NCI-H187 (cell line): ENCODE measurements around the gene SLC16A12.
"Not testable (repeated sequence)": the region's sequence is repeated elsewhere in the genome, so short reads cannot be mapped to it uniquely, and the experiment has no call there.

ENCODE experiments used
- DNase-seq, 2 experiments: peaks; one replicate each; lab custom pipeline; 2025; lab: John Stamatoyannopoulos, UW

Gene SLC16A12

GRCh38 chr10:89414879-89415821 is 120.2 kb downstream of the SLC16A12 start:
- peak in 1 of 2 experiments; percentile 38 for DNase-seq

DNA sequence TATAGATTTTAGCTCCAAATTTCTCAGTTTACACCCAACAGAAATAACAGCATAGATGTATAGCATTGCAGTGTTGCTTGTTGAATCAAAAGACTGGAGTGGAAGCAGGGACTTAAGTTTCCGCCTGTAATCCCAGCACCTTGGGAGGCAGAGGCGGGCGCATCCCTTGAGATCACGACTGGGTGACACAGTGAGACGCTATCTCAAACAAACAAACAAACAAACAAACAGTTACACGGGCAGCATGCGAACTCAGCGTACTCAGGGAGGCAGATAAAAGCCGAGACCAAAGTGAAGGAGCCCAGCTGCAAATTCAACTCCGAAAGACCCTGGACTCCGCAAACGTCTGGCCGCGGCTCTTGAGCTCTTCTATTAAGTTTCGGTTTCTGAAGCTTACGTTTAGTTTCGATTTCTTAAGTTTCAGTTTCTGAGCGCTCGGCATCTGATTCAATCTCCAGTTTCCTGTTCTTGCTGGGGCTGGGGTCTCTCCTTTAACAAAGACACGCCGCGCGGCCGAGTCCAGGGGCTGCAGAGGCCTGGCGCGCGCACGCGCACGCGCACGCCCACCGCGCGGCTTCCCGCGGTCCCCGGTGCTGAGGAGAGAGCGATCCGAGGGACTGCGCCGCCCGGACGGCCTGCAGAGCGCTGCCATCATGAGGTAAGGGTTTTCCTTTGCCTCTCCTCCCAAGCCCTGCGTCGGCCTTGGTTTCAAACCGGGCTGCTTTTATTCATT is 121.1 kb downstream of the SLC16A12 start, which contains the start of gene IFIT5:
TSS of gene IFIT5 (plus strand) at position 423 of the 733 bp plus-strand sequence. CDS start at position 654, 231 bp downstream.
- peak in 1 of 2 experiments; percentile 38 for DNase-seq

DNA sequence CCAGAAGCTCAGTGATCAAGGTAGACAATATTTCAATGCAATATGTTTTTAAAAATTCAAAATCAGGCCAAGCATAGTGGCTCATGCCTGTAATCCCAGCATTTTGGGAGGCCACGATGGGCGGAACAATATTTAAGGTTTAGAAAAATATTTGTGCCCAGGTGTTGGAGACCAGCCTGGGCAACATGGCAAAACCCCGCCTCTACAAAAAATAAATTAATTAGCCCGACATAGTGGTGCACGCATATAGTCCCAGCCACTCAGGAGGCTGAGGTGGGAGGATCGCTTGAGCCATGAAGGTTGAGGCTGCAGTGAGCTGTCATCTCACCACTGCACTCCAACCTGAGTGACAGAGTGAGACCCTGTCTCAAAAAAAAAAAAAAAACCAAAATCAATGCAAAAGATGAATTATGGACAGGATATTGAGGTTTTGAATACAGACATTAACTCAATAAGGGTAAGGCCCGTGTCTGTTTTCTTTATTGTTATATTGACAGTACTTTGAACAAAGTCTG is 121.9 kb downstream of the SLC16A12 start:
- DNase-seq, result no peak

GRCh38 chr10:89412276-89412675 is 123.1 kb downstream of the SLC16A12 start:
- DNase-seq, result not testable (repeated sequence)

GRCh38 chr10:89411135-89411534 is 124.3 kb downstream of the SLC16A12 start:
- DNase-seq, result not testable (repeated sequence)

- not testable (repeated sequence) for DNase-seq
Measured at GRCh38 chr10:89410551-89410950, 124.8 kb downstream of the SLC16A12 start.

DNA sequence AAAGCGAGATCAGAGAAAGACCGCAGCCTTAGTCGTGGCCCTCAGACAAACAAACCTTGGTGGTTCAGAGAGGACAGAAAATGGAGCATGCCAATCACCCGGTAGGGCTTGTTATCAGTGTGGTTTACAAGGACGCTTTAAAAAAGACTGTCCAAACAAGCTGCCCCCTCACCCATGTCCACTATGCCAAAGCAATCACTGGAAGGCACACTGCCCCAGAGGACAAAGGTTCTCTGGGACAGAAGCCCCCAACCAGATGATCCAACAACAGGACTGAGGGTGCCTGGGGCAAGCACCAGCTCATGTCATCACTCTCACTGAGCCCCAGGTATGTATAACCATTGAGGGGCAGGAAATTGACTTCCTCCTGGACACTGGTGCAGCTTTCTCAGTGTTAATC is 126.1 kb downstream of the SLC16A12 start:
- not testable (repeated sequence) for DNase-seq

- not testable (repeated sequence) for DNase-seq
Measured at GRCh38 chr10:89407792-89408191, 127.6 kb downstream of the SLC16A12 start.

DNA sequence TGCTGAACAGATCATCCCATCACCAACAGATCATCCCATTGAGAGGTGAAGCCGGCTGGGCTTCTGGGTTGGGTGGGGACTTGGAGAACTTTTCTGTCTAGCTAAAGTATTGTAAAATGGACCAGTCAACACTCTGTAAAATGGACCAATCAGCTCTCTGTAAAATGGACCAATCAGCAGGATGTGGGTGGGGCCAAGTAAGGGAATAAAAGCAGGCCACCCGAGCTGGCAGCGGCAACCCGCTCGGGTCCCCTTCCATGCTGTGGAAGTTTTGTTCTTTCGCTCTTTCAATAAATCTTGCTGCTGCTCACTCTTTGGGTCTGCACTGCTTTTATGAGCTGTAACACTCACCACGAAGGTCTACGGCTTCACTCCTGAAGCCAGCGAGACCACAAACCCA is 129.2 kb downstream of the SLC16A12 start:
- not testable (repeated sequence) for DNase-seq

- DNase-seq, result no peak
Measured at GRCh38 chr10:89404104-89405047, 131.0 kb downstream of the SLC16A12 start.

DNA sequence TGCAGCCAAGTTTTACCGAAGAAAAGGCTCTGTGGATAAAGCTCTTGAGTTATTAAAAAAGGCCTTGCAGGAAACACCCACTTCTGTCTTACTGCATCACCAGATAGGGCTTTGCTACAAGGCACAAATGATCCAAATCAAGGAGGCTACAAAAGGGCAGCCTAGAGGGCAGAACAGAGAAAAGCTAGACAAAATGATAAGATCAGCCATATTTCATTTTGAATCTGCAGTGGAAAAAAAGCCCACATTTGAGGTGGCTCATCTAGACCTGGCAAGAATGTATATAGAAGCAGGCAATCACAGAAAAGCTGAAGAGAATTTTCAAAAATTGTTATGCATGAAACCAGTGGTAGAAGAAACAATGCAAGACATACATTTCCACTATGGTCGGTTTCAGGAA is 132.4 kb downstream of the SLC16A12 start:
- DNase-seq, result no peak

DNA sequence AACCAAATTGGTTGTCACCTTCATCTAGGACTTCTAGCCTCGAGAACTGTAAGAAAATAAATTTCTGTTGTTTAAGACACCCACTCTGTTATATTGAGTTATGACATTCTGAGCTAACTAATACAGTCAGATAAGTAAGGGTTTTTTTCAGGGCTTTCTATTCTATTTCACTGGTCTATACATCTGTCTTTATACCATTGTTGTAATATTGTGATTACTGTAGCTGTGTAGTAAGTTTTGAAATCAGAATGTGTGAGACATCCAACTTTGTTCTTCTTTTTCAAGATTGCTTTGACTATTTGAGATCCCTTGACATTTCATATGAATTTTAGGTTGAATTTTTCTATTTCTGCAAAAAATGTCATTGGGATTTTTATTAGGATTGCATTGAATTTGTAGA is 135.4 kb downstream of the SLC16A12 start:
- no peak for DNase-seq

- no peak for DNase-seq
Measured at GRCh38 chr10:89398003-89398749, 137.2 kb downstream of the SLC16A12 start.

DNA sequence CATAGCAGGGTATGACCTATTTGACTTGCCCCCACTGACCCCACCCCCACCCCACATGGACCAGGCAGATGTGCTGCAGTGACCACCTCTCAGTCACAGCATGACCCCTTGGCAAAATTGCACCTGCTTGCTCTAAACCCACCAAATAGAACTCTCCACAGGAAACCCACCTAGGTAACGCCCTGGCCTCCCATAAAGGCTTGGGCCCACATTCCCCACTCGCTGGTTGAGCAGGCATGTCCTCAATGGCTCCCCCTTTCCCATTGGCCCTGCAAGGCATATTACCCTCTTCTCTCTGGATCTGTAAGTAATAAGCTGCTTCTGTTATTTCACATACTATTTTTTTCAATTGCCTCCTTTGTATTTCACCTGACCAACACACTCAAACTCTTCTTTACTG is 140.3 kb downstream of the SLC16A12 start:
- no peak for DNase-seq

GRCh38 chr10:89393898-89394297 is 141.5 kb downstream of the SLC16A12 start:
- DNase-seq, result no peak

DNA sequence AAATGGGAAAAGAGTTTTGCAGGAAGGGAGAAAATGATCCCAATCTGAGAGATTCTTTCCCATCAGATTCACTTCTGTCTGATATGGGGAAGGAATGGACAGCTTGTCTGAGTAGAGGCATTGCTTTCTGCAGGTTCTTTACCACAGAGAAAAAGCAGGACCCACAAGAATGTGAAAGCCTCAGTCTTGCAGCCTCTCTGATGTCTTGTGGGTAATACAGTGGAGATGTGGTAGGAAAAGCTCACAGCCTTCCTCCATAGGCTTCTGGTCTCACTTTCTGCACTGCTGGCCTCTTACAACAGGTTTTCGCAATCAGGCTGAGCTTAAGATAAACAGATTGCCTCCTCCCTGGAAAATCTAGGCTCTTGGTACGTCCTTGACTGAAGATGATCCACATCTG is 142.4 kb downstream of the SLC16A12 start:
- no peak for DNase-seq

GRCh38 chr10:89391907-89392756 is 143.3 kb downstream of the SLC16A12 start, which contains the start of gene IFIT1:
IFIT1 (plus strand) TSS chr10:89392623; CDS start chr10:89392713, 90 bp downstream.
- DNase-seq, result peak in 1 of 2 experiments; percentile 2

- not testable (repeated sequence) for DNase-seq
Measured at GRCh38 chr10:89391226-89391576, 144.2 kb downstream of the SLC16A12 start.

- no peak for DNase-seq
Measured at GRCh38 chr10:89390476-89391225, 144.7 kb downstream of the SLC16A12 start.
